ENCODE measurements around the gene SNRPA1. TPM values are rescaled to one million over a fixed set of nuclear protein-coding genes. Genes with fewer than 3 reads are reported as not detected.

SNRPA1 gene
- total and polyA plus RNA-seq, 9 of the 15 experiments (the other 6 are each of a cell fraction or from before 2014, with no cell fraction given): 62.7 to 245 (median 189) TPM

GRCh38 chr15:101294731-101295606 lies at the start of gene SNRPA1 (continued):
- no peak for TF ChIP-seq NCOA2 (IDR thresholded peaks at IDR 0.05; ENCODE audit: partially characterized antibody in 2 of 2)
- TF ChIP-seq ATF4 (CRISPR knock-in tag; IDR thresholded peaks at IDR 0.05): no peak
- TF ChIP-seq, protein P1, sequence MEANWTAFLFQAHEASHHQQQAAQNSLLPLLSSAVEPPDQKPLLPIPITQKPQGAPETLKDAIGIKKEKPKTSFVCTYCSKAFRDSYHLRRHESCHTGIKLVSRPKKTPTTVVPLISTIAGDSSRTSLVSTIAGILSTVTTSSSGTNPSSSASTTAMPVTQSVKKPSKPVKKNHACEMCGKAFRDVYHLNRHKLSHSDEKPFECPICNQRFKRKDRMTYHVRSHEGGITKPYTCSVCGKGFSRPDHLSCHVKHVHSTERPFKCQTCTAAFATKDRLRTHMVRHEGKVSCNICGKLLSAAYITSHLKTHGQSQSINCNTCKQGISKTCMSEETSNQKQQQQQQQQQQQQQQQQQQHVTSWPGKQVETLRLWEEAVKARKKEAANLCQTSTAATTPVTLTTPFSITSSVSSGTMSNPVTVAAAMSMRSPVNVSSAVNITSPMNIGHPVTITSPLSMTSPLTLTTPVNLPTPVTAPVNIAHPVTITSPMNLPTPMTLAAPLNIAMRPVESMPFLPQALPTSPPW (CRISPR knock-in tag; IDR thresholded peaks at IDR 0.05): peak; percentile 42; the same call in 1 of the 2 replicates
- TF ChIP-seq, protein P2, sequence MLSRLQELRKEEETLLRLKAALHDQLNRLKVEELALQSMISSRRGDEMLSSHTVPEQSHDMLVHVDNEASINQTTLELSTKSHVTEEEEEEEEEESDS (CRISPR knock-in tag; IDR thresholded peaks at IDR 0.05): no peak
- TF ChIP-seq L3MBTL2 (IDR thresholded peaks at IDR 0.05): peak; percentile 90
- TF ChIP-seq SMARCE1 (IDR thresholded peaks at IDR 0.05): 0 out of 2 replicates have a peak, but pooled peaks have one; percentile 10
- TF ChIP-seq, protein P3, sequence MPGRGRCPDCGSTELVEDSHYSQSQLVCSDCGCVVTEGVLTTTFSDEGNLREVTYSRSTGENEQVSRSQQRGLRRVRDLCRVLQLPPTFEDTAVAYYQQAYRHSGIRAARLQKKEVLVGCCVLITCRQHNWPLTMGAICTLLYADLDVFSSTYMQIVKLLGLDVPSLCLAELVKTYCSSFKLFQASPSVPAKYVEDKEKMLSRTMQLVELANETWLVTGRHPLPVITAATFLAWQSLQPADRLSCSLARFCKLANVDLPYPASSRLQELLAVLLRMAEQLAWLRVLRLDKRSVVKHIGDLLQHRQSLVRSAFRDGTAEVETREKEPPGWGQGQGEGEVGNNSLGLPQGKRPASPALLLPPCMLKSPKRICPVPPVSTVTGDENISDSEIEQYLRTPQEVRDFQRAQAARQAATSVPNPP (IDR thresholded peaks at IDR 0.05; ENCODE audit: borderline replicate concordance, insufficient read depth, insufficient read length): no peak
- TF ChIP-seq MEF2D (tag; conservative IDR thresholded peaks at IDR 0.05; ENCODE audit: low read depth): no peak
- no peak for TF ChIP-seq PHF21A (IDR thresholded peaks at IDR 0.05; ENCODE audit: borderline replicate concordance, low read depth)
- TF ChIP-seq ZFPM2 (CRISPR knock-in tag; IDR thresholded peaks at IDR 0.05): no peak
- TF ChIP-seq, protein P4, sequence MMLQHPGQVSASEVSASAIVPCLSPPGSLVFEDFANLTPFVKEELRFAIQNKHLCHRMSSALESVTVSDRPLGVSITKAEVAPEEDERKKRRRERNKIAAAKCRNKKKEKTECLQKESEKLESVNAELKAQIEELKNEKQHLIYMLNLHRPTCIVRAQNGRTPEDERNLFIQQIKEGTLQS (IDR thresholded peaks at IDR 0.05): 0 out of 2 replicates have a peak, but pooled peaks have one; percentile 18
- TF ChIP-seq, protein P4 (CRISPR knock-in tag; conservative IDR thresholded peaks at IDR 0.05): 0 out of 2 replicates have a peak, but pooled peaks have one; percentile 28
- no peak for TF ChIP-seq THRB (CRISPR knock-in tag; conservative IDR thresholded peaks at IDR 0.05)
- TF ChIP-seq NFE2L1 (tag; IDR thresholded peaks at IDR 0.05; ENCODE audit: borderline replicate concordance, low read depth): no peak
- TF ChIP-seq CREBBP (IDR thresholded peaks at IDR 0.05; ENCODE audit: low read depth, low read length): no peak
- no peak for TF ChIP-seq RBM14 (IDR thresholded peaks at IDR 0.05; ENCODE audit: borderline replicate concordance, insufficient read depth, low read depth, low read length)
- TF ChIP-seq EZH2 (IDR thresholded peaks at IDR 0.05; ENCODE audit: borderline replicate concordance, low read depth, low read length): no peak
- TF ChIP-seq, protein P5, sequence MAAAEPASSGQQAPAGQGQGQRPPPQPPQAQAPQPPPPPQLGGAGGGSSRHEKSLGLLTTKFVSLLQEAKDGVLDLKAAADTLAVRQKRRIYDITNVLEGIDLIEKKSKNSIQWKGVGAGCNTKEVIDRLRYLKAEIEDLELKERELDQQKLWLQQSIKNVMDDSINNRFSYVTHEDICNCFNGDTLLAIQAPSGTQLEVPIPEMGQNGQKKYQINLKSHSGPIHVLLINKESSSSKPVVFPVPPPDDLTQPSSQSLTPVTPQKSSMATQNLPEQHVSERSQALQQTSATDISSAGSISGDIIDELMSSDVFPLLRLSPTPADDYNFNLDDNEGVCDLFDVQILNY (CRISPR knock-in tag; IDR thresholded peaks at IDR 0.05): 0 out of 2 replicates have a peak, but pooled peaks have one; percentile 71
- TF ChIP-seq ZNF766 (CRISPR knock-in tag; conservative IDR thresholded peaks at IDR 0.05): peak; percentile 73

All from K562 (cell line).